ENCODE data around the gene SRCIN1.
"Not testable (repeated sequence)": the region's sequence is repeated elsewhere in the genome, so short reads cannot be mapped to it uniquely, and the experiment has no call there.

Gene SRCIN1, protein sequence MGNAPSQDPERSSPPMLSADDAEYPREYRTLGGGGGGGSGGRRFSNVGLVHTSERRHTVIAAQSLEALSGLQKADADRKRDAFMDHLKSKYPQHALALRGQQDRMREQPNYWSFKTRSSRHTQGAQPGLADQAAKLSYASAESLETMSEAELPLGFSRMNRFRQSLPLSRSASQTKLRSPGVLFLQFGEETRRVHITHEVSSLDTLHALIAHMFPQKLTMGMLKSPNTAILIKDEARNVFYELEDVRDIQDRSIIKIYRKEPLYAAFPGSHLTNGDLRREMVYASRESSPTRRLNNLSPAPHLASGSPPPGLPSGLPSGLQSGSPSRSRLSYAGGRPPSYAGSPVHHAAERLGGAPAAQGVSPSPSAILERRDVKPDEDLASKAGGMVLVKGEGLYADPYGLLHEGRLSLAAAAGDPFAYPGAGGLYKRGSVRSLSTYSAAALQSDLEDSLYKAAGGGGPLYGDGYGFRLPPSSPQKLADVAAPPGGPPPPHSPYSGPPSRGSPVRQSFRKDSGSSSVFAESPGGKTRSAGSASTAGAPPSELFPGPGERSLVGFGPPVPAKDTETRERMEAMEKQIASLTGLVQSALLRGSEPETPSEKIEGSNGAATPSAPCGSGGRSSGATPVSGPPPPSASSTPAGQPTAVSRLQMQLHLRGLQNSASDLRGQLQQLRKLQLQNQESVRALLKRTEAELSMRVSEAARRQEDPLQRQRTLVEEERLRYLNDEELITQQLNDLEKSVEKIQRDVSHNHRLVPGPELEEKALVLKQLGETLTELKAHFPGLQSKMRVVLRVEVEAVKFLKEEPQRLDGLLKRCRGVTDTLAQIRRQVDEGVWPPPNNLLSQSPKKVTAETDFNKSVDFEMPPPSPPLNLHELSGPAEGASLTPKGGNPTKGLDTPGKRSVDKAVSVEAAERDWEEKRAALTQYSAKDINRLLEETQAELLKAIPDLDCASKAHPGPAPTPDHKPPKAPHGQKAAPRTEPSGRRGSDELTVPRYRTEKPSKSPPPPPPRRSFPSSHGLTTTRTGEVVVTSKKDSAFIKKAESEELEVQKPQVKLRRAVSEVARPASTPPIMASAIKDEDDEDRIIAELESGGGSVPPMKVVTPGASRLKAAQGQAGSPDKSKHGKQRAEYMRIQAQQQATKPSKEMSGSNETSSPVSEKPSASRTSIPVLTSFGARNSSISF

DNA sequence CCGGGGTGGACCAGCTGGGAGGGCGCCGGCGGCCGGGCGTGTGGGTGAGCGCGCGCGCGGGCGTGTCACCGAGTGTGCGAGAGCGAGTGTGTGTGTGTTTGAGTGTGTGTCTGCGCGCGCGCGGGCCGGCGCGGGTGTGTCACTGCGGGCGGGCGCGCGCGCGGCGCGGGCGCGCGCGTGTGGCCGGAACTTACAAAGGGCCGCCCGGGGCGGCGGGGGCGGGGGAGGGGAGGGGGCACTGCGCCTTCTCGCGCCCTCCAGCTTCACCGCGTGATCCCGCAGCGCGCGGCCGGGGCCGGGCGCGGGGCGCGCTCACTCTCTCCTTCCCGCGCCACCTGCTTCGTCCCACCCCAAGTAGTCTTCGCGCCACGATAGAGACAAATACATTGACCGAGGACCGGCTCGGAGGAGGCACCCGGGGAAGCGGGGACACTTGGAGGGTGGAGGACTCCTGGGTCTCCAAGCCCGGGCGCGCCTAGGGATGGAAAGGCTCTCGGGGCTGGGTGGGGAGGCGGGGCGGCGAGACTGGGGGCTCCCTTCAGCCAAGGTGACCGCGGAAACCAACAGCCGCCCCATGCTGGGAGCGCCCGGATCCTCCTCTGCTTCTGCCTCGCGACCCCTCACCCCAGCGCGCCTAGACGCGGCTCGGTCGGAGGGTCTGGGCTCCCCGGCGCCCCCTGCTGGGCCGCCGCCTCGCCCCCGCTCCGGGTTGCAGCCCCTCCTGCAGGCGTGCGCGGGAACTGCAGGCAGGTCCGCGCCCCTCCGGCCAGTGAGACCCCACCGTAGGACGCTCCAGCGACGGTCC lies at the start of gene SRCIN1:
TSS of gene SRCIN1 (minus strand) at position 112 of the 805 bp plus-strand sequence. CDS start 247 bp downstream, outside the sequence.
- DNase-seq: peak; percentile 38

GRCh38 chr17:38654411-38655398 lies 49.0 kb upstream of the SRCIN1 start:
- DNase-seq: no peak

- DNase-seq: no peak
Measured at GRCh38 chr17:38653679-38654078, 47.9 kb upstream of the SRCIN1 start.

GRCh38 chr17:38653230-38653629 lies 47.5 kb upstream of the SRCIN1 start:
- DNase-seq: no peak

DNA sequence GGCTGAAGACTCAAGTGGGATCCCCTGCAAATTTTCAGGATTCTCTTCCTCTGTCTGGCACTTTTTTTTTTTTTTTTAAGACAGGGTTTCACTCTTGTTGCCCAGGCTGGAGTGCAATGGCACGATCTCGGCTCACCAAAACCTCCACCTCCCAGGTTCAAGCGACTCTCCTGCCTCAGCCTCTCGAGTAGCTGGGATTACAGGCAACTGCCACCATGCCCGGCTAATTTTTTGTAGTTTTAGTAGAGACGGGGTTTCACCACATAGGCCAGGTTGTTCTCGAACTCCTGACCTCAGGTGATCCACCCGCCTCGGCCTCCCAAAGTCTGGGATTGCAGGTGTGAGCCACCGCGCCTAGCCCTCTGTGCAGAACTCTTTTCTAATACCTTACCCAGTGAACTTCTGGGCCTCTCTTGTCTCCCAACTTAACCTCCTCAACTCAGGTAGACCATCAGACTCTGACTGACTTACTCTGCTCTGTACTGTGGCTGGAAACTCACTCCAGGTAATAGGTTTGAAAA lies 45.0 kb upstream of the SRCIN1 start:
- DNase-seq: not testable (repeated sequence)

GRCh38 chr17:38637951-38638350 lies 32.2 kb upstream of the SRCIN1 start:
- no peak for DNase-seq

DNA sequence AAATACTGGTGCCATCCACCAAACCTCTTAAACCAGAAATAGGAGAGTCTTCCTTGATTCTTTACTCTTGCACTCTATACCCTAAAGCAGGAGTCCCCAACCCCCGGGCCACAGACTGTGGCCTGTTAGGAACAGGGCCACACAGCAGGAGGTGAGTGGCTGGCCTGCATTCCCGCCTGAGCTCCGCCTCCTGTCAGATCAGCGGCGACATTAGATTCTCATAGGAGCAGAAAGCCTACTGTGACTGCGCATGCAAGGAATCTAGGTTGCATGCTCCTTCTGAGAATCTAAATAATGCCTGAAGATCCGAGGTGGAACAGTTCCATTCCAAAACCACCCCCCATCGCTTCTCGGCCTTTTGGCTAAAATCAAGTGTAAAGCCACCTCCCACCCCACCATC lies 30.3 kb upstream of the SRCIN1 start:
- DNase-seq: no peak

- DNase-seq: no peak
Measured at GRCh38 chr17:38632334-38632733, 26.6 kb upstream of the SRCIN1 start.

DNA sequence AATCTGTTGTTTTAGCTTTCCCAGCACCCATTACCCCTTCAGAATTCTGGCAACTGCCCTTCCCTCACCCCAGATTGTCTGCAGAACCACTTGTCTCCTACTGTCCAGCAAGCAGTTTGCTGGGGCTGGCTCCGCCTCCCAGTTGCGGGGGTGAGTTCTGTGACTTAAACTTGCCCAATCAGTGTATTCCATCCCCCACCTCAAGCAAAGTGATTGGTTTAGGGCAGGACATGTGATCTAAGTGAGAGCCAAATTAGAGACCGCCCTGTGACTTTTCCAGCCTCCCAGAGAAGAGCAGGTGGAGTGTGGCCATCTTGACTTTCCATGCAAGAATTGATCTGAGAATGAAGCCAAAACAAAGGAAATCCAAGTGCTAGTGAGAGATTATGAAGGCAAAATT lies 22.7 kb upstream of the SRCIN1 start:
- DNase-seq: no peak

GRCh38 chr17:38627957-38628356 lies 22.2 kb upstream of the SRCIN1 start:
- no peak for DNase-seq

DNA sequence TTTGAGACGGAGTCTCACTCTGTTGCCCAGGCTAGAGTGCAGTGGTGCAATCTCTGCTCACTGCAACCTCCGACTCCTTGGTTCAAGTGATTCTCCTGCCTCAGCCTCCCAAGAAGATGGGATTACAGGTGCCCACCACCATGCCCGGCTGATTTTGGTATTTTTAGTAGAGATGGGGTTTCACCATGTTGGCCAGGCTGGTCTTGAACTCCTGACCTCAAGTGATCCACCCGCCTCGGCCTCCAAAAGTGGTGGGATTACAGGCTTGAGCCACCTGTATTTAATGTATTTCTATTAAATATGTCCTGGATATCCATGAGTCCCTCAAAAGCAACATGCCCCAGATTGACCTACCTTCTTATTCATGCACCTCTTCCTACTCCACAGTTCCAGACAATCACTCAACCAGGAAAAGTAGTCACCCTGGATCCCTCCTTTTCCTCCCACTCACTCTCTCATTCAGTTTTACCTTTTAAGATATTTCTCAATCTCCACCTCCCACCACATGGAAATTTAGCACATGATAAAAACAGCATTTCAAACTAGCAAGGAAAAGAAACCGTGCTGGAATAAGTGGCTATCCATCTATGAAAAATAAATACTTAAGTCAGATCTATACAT lies 21.0 kb upstream of the SRCIN1 start:
- not testable (repeated sequence) for DNase-seq

- DNase-seq: no peak
Measured at GRCh38 chr17:38625482-38625881, 19.7 kb upstream of the SRCIN1 start.

DNA sequence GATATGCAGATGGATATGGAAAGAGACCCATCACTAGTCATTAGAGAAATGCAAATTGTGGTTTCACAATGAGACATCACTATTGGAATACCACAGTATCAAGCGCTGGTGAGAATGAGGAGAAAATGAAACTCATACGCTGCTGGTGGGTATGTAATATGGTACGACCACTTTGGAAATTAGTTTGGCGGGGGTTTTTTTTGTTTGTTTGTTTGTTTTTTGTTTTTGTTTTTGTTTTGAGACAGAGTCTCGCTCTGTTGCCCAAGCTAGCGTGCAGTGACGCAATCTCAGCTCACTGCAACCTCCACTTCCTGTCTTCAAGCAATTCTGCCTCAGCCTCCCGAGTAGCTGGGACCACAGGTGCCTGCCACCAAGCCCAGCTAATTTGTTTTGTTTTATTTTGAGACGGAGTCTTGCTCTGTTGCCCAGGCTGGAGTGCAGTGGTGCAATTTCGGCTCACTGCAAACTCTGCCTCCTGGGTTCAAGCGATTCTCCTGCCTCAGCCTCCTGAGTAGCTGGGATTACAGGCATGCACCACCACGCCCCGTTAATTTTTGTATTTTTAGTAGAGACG lies 19.1 kb upstream of the SRCIN1 start:
- not testable (repeated sequence) for DNase-seq

GRCh38 chr17:38621538-38621937 lies 15.8 kb upstream of the SRCIN1 start:
- DNase-seq: no peak

- DNase-seq: no peak
Measured at GRCh38 chr17:38620551-38621277, 15.0 kb upstream of the SRCIN1 start.

DNA sequence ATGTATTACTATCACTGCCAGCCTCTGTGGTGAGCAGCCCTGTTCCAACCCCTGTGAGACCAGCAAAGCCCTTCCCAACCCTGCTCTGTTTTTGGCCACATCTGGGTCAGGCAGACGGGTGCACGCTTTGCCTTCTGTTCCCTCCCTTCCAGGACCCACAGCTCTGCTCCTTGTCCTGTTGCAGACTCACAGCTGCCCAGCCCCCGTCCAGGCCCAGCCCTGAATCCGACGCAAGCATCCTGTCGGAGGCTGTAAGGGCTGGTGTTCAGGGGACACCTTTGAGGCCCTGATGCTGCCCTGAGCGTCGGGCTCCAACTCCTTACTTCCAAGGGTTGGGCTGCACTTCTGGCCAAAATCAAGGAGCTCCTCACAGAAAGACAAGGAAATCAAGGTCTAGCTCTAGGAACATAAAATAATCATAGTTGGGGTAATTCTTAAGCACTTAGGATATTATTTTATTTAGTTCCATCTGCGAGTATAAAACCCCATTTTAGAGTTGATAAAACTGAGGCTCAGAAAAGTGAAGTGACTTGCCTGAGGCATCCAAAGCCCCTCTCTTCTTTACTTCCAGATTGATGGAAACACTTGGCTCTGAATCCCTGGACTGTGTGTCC lies 14.3 kb upstream of the SRCIN1 start:
- no peak for DNase-seq

- no peak for DNase-seq
Measured at GRCh38 chr17:38619451-38619795, 13.7 kb upstream of the SRCIN1 start.

DNA sequence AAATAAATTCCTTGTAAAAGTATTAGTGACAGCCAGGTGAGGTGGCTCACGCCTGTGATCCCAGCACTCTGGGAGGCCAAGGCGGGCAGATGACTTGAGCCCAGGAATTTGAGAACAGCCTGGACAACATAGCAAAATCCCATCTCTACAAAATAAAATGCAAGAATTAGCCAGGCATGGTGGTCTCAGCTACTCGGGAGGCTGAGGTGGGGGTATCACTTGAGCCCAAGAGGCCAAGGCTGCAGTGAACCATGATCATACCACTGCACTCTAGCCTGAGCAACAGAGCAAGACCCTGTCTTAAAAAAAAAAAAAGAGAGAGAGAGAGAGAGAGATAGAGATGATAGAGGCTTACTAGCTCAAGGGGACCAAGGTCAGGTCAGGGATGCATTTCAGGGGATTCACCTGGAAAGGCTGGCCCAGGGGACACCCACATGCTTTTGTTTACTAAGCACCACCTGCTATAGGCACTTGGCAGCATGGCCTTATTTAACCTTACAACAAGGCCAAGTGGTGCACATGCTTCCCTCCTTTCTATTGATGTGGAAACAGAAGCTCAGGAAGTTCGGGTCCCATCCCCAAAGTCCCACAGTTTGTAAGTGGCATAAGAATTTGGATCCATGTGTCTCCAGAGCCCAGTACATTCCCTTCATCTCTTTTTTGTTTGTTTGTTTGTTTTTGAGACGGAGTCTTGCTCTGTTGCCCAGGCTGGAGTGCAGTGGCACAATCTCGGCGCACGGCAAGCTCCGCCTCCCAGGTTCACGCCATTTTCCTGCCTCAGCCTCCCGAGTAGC lies 12.4 kb upstream of the SRCIN1 start:
- DNase-seq: no peak

Data from activated CD4-positive, alpha-beta T cell treated with anti-CD3 and anti-CD28 coated beads, Interleukin-2, amount 50 U/mL, for 1 hour (primary cell).